Stimulated activated CD4-positive, alpha-beta T cell treated with anti-CD3 and anti-CD28 coated beads, Interleukin-12 subunit alpha, Interleukin-12 subunit beta, amount 100 ng/mL, for 4 hours (primary cell): ENCODE data around the gene DOCK9.

Experiments
- DNase-seq: peaks from one replicate; pipeline ENCODE4 v3.0.0-alpha.2; 2020

Gene DOCK9

DNA sequence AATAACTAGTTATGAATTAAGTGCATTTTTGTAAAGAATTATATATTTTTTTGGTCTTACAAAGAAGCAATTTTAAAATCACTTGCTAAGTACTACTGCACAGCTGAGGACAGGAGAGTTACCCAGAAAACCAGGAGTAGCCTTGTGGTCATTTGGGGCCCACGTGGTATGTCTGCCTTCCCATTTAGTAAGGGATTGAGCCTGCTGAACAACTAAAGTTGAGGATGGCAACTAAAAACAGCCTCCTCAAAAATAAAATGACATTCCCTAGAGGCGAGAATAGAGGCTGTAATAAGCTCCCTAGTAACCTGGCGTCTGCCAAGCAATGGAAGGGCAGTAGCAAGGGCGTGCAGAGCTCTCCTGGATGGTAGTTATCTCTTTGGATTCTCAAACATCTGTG is 36.3 kb downstream of the DOCK9 start:
- no peak for DNase-seq

GRCh38 chr13:98941126-98941525 is 36.7 kb downstream of the DOCK9 start:
- DNase-seq: no peak

DNA sequence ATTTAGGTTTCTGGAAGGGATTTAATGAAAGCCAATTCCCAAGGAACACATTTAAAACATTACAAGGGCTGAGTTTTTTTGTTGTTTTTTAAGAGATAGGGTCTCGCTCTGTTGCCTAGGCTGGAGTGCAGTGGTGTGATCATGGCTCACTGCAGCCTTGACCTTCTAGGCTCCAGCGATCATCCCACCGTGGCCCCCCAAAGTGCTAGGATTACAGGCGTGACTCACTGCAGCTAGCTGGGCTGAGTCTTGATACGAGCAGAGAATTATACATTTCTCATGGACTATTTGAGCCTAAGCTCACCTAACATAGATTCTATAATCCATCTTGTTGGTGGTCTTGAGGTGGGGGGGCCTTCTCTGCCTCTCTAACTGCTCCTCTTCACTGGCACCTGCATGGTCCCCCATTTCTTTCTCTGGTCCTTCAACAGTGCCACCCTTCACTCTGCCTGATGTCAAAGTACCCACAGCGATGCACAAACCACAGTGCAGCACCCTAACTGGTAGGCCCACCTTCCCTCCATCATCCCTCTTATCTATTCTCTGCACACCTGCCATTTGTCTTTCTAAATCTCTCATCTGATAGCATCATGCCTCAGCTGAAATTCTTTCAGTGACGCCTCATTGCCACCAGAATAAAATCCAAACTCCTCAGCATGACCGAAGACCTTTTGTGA is 37.4 kb downstream of the DOCK9 start:
- no peak for DNase-seq

DNA sequence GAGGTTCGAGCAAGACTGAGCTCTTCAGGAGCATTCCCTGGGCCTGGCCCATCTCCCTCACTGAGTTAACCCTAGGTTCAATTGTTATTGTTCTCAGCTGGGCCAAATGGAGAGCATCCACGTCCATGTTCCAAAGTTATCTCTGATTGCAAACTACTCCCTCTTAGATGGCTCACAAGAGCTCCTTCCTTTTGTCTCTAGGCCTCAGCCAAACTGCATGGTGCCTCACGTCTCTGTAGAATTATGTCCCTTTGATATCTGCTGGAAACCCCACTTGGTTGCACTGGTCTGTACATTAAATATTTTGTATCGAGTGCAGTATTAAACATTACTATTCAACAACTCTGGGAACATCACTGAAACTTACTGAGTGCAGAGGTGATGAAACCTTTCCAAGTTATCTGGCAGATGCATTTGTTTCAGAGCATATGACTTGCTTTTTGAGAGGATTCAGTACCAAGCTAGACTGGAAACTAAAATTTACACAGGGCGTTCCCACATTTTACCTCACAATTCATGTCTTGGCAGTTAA is 38.1 kb downstream of the DOCK9 start:
- no peak for DNase-seq

GRCh38 chr13:98938801-98939200 is 39.1 kb downstream of the DOCK9 start:
- DNase-seq: no peak

DNA sequence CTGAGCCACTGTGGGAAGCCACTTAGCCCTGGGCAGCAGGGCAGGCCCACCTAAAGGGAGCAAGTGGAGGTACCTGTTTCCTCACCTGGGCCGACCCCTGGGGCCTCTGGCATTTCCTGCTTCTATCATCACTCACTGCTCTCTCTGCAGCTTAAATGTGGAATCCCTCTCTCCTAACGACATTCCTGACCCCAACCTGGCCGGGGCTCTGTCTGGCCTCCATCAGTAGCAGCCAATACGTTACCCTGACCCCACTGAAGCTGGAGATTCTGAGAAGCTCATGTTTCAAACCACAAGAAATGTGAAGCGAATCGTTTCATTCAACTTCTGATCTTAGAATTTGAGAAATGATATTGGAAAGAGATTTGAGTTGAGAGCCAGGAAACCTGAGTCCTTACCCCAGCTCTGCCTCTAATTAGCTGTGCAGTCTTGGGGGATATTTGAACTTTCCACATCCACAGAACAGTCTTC is 39.9 kb downstream of the DOCK9 start:
- DNase-seq: no peak

GRCh38 chr13:98934243-98934642 is 43.6 kb downstream of the DOCK9 start:
- no peak for DNase-seq

- no peak for DNase-seq
Observed at GRCh38 chr13:98930151-98930591, 47.7 kb downstream of the DOCK9 start.

GRCh38 chr13:98927951-98928927 is 49.6 kb downstream of the DOCK9 start:
- DNase-seq: no peak

DNA sequence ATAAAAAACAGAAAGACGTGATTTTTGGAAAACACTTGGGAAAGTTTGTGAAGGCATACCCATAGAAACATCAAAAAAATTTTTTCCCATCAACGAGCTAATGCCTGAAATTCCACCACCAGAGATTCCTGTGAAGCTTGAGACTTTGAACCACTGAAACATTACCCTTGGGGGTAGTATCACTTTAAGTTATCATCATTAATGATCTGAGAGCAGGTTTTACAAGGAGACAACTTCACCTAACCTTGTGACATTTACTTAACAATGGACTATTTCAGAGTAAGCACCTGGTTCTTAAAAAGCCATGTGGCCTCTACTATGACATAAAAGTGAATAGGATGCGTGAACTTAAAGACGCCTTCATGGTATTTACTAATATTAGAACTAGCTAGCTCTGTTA is 51.9 kb downstream of the DOCK9 start:
- no peak for DNase-seq

DNA sequence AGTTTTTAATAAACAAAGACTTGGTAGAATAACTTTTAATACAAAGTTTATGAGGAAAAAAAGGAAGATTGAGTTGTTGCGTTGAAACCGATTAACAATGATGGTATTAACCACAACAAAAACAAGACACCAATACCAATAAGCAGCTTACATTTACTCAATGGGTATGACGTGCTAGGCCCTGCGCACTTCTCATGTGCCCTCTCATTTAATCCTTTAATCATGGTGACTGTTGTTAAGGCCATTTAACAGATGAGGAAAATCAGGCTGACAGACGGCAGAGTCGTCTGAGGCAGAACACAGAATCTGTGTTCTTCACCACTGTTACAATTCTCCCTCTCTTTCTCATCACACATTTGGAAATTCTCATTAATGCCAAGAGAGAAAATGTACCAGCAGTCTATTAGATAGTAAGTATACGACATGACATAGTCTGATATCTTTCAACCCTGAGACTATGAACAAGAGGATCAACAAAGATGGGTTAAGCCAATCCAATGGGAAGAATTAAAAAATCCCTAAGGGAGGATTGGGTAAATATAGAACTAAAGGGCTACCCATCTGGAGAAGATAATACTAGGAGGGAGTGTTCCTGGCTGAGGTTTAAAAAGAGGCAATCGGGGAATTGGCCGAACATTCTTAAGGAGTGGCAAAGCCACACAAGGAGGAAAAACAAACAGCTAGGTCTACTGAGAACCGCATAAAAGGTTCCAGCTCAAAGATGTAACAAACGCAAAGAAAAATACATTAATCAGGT is 54.0 kb downstream of the DOCK9 start:
- no peak for DNase-seq

GRCh38 chr13:98922306-98922705 is 55.6 kb downstream of the DOCK9 start:
- DNase-seq: no peak

GRCh38 chr13:98921786-98922185 is 56.1 kb downstream of the DOCK9 start:
- DNase-seq: no peak

DNA sequence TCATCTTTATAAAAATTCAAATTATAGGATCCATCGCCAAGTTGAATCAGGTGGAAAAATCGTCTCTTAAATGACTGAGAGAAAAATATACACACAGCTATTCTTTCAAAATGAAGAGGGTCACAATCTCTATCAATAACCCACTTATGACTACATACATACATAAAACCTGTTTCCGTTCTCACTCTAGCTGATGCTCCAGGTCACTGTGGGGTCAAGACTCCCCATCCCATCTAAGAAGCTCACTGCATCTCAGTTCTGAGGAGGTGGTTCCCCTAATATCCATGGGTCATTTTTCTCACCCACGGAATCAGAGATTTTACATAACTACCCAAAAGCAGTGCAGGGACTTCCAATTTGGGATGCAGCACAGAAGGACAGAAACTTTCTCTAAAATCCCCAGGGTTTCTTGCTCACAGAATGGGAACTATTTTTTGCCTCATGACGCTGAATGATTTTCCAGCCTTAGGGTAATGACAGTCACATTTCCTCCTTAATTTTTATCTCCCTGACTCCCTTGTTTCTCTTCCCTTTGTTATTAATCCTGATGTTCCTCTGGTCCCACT is 56.8 kb downstream of the DOCK9 start:
- no peak for DNase-seq

DNA sequence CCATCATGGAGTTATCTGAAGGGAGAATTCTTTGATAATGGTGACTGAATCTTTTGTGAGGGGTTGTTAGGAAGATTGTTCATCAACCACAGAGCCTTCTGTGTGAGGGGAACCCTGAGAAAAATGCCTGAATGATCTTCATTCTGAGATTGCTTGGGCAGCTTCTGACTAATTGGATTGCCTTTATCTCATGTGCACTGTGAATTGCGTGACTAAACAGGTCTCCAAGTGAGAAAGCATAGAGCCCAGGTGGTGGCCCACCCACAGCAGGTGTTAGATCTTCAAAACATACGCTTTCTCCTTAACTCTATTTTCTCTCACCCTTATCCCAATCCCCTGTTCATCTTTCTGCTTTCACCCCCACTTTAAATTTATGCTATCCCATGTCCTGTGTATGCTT is 58.3 kb downstream of the DOCK9 start:
- no peak for DNase-seq

GRCh38 chr13:98918771-98919170 is 59.1 kb downstream of the DOCK9 start:
- no peak for DNase-seq

- DNase-seq: no peak
Observed at GRCh38 chr13:98917116-98917515, 60.7 kb downstream of the DOCK9 start.

- DNase-seq: no peak
Observed at GRCh38 chr13:98916403-98916802, 61.5 kb downstream of the DOCK9 start.

- no peak for DNase-seq
Observed at GRCh38 chr13:98915981-98916380, 61.9 kb downstream of the DOCK9 start.

DNA sequence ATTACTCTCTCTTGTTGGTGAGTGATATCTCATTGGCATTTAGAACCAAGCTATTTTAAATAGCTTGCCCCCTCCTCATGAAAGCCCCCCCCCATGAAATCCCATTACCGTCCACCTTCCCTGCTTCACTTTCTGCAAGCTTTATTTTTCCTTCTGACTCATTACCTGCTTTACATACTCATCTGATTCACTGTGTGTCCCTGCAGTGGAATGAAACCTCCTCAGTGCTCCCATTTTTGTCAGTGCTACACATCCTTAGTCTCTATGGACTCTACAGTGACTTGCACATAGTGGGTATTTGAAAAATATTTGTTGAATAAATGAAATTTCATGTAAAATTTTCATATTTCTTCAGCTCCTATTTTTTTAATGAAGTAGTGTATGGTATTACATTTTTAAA is 62.3 kb downstream of the DOCK9 start:
- no peak for DNase-seq

- no peak for DNase-seq
Observed at GRCh38 chr13:98913741-98914140, 64.1 kb downstream of the DOCK9 start.

DNA sequence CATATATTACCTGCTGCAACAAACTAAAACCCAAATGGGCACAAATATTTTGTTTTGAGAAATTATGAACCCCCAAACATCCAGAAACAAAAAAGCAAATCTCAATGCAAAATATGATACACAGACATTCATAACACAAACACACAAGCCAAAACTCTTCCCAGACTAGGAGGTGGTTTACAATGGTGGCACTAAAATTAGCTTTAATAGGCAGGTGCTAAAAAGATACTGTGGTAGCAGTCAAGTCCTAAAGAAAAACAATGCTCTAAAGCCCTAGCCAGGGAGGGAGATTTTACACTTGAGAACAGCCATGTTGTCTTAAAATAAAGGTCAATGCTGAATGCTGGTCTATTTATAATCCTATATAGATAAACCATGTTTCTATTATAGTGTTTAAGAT is 65.0 kb downstream of the DOCK9 start:
- no peak for DNase-seq

DNA sequence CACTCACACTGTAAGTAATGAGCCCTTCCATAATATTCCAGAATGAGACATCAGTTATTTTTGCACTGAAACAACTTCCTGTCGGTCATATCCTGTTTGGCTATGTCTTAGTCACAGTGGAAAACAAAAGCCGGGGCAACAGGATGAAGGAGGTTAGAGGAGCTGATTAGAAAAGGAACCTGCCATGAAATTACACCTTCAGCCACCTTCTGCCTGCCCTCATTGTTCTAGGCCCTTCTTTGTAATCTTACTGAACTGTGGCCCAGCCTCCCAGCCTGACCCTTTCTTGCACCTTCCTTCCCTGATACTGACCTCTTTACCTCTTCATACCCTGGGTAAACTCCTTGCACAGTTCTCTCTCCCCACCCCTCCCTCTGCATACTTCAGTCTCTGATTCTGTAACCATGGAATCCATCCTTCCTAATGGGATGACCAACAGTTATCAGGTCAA is 67.3 kb downstream of the DOCK9 start:
- DNase-seq: peak; percentile 10
